Testis (tissue), 5 donors: ENCODE data around the gene MAGEA2. TPM values are rescaled to one million over a fixed set of nuclear protein-coding genes. Genes with fewer than 3 reads are reported as not detected.
"Not testable (repeated sequence)": the region's sequence is repeated elsewhere in the genome, so short reads cannot be mapped to it uniquely, and the experiment has no call there.

Source experiments
- DNase-seq: peaks from one replicate; pipeline ENCODE4 v3.0.0-alpha.2; 2019
- H3K27ac ChIP-seq, 2 donors: fragments of 200-600 bp; sonication (generic); one replicate each; pipeline ENCODE4 v1.5.1; 2019
- H3K27me3 ChIP-seq: fragments of 200-600 bp; sonication (generic); one replicate; pipeline ENCODE4 v1.5.1; 2019
- H3K36me3 ChIP-seq: fragments of 200-600 bp; sonication (generic); one replicate; pipeline ENCODE4 v1.5.1; 2017; ENCODE audit warnings: low read depth; ENCODE audit errors: missing control alignments
- H3K4me1 ChIP-seq: fragments of 200-600 bp; sonication (generic); one replicate; pipeline ENCODE4 v1.5.1; 2019
- H3K4me3 ChIP-seq, 2 donors: fragments of 200-600 bp; sonication (generic); one replicate each; pipeline ENCODE4 v1.5.1; 2017 to 2019
- H3K9me3 ChIP-seq: fragments of 200-600 bp; sonication (generic); one replicate; pipeline ENCODE4 v1.5.1; 2017
- CTCF ChIP-seq, 3 experiments: fragments of 450-650 bp in 2 of 3; fragments of 200-600 bp in 1 of 3; sonication (generic) in 1 of 3; IDR thresholded peaks; one replicate each; pipeline ENCODE4 v1.5.1; 2016 to 2019; ENCODE audit warnings: antibody characterized with exemption in 3 of 3, mild to moderate bottlenecking in 2 of 3, moderate library complexity in 1 of 3
- POLR2A ChIP-seq: fragments of 450-650 bp; IDR thresholded peaks from one replicate; pipeline ENCODE4 v1.6.1; 2017; ENCODE audit warnings: antibody characterized with exemption, mild to moderate bottlenecking, moderate library complexity
- WGBS, 2 donors: methylation state at CpG; one replicate each; pipeline ENCODE4 v1.1.5; 2018; 5-methylcytosine and 5-hydroxymethylcytosine counted together
- intact Hi-C: fragments of 100-400 bp; cut with DNase I; formaldehyde crosslinking; loops from one replicate; pipeline ENCODE4 v1.15.1; 2023; ENCODE audit warnings: low total_unique reads
- long read RNA-seq, 2 donors: transcript quantifications; one replicate each; lab custom pipeline, GENCODE V29; 2026
- polyA plus RNA-seq: library from polyadenylated mRNA; stranded (reverse); fragments of 350-450 nt; fragmentation: Illumina TruSeq; extraction: RNeasy Lipid Tissue Mini Kit (QIAGEN cat#74804); gene quantifications from one replicate; pipeline ENCODE4 v1.2.3, GENCODE V29; 2014; ENCODE audit warnings: low read depth, low replicate concordance; ENCODE audit not compliant: insufficient read depth
- total RNA-seq, 2 donors: library from RNA; depleted of rRNA; stranded (reverse); fragments of >200 nt; gene quantifications; one replicate each; pipeline ENCODE4 v1.2.3, GENCODE V29; 2016

MAGEA2 gene
- 1 to 10 TPM; 6.1 to 9.2 TPM for total RNA-seq
- polyA plus RNA-seq, result 6.2 TPM
- long read RNA-seq, donor 1, result 0 reads
- long read RNA-seq, donor 2, result 0 reads

- H3K9me3 ChIP-seq, H3K27me3 ChIP-seq, H3K36me3 ChIP-seq, H3K4me1 ChIP-seq, H3K27ac ChIP-seq, DNase-seq, intact Hi-C loops, H3K4me3 ChIP-seq: not testable (repeated sequence)
- WGBS, 2 donors, result no CpG with 5 or more reads among the region's 35 CpGs
These were observed at the start of gene MAGEA2 for GRCh38 chrX:152753686-152754650. Gene MAGEA2, minus strand, starts transcription at chrX:152753842. Its CDS starts 2,479 bp downstream, at chrX:152751363.

GRCh38 chrX:152798945-152799344, 45.3 kb upstream of the MAGEA2 start:
- WGBS, 2 donors, result 88% methylated on average over 1 of the region's 1 CpG; no CpG with 5 or more reads in 1 of the 2 donors
- Histone ChIP-seq H3K4me3 (no peak overlapping the region), H3K4me1 (no peaks in the 10 kb centered on the region), H3K27ac (no peak overlapping the region), H3K36me3 (no peaks in the 10 kb centered on the region), H3K9me3 (no peaks in the 10 kb centered on the region), H3K27me3 (no peaks in the 10 kb centered on the region)
- TF ChIP-seq POLR2A (no peak), CTCF (IDR thresholded peaks at IDR 0.05) (no peak)
- DNase-seq, result no peak
- intact Hi-C loops, result no loop called here

GRCh38 chrX:152787062-152787461, 33.4 kb upstream of the MAGEA2 start:
- H3K9me3 ChIP-seq, H3K4me3 ChIP-seq, intact Hi-C loops, DNase-seq, H3K27ac ChIP-seq, H3K27me3 ChIP-seq, H3K4me1 ChIP-seq, H3K36me3 ChIP-seq: not testable (repeated sequence)
- no CpG with 5 or more reads among the region's 3 CpGs for WGBS, 2 donors

GRCh38 chrX:152769549-152770289, 16.1 kb upstream of the MAGEA2 start, which contains the start of gene MAGEA6:
Gene MAGEA6, minus strand, starts transcription at chrX:152769689. Its CDS starts 2,039 bp downstream, at chrX:152767650.
- H3K9me3 ChIP-seq, intact Hi-C loops, DNase-seq, H3K4me3 ChIP-seq, H3K27me3 ChIP-seq, H3K4me1 ChIP-seq, H3K36me3 ChIP-seq, H3K27ac ChIP-seq: not testable (repeated sequence)
- WGBS, 2 donors, result no CpG with 5 or more reads among the region's 29 CpGs

GRCh38 chrX:152766562-152766961, 12.9 kb upstream of the MAGEA2 start:
- H3K9me3 ChIP-seq, H3K27ac ChIP-seq, DNase-seq, H3K36me3 ChIP-seq, H3K27me3 ChIP-seq, H3K4me3 ChIP-seq, intact Hi-C loops, H3K4me1 ChIP-seq: not testable (repeated sequence)
- 76 to 83% methylated on average over 2 to 5 of the region's 9 CpGs for WGBS, 2 donors

GRCh38 chrX:152761582-152761981, 7.9 kb upstream of the MAGEA2 start:
- no CpG with 5 or more reads among the region's 7 CpGs for WGBS, 2 donors

GRCh38 chrX:152759544-152759943, 5.9 kb upstream of the MAGEA2 start:
- H3K4me1 ChIP-seq, H3K27ac ChIP-seq, H3K27me3 ChIP-seq, H3K4me3 ChIP-seq, H3K9me3 ChIP-seq, H3K36me3 ChIP-seq, intact Hi-C loops, DNase-seq: not testable (repeated sequence)
- WGBS, 2 donors, result 90% methylated on average over 2 to 4 of the region's 7 CpGs

More at GRCh38 chrX:152761582-152761981, 7.9 kb upstream of the MAGEA2 start:
- H3K27me3 ChIP-seq, H3K4me1 ChIP-seq, H3K9me3 ChIP-seq, H3K27ac ChIP-seq, DNase-seq, H3K4me3 ChIP-seq, intact Hi-C loops, H3K36me3 ChIP-seq: not testable (repeated sequence)

GRCh38 chrX:152758918-152759317, 5.3 kb upstream of the MAGEA2 start, which contains the start of gene CSAG3:
Gene CSAG3, plus strand, starts transcription at chrX:152759218.
- WGBS, 2 donors, result no CpG with 5 or more reads among the region's 2 CpGs
- intact Hi-C loops, result not testable (repeated sequence)

GRCh38 chrX:152754871-152755270, 1.2 kb upstream of the MAGEA2 start:
- H3K9me3 ChIP-seq, H3K4me3 ChIP-seq, DNase-seq, H3K4me1 ChIP-seq, H3K27ac ChIP-seq, H3K27me3 ChIP-seq, intact Hi-C loops, H3K36me3 ChIP-seq: not testable (repeated sequence)
- no CpG with 5 or more reads among the region's 5 CpGs for WGBS, 2 donors

More at GRCh38 chrX:152758918-152759317, 5.3 kb upstream of the MAGEA2 start, which contains the start of gene CSAG3:
- not testable (repeated sequence) for H3K36me3 ChIP-seq, H3K27me3 ChIP-seq, H3K4me3 ChIP-seq, H3K9me3 ChIP-seq, H3K27ac ChIP-seq, H3K4me1 ChIP-seq, DNase-seq
